RWPE1 (cell line): Measurements from ENCODE around the gene LRRC9.

Source experiments
- CTCF ChIA-PET: fragments of 350-600 bp; sonication (Branson Sonifier 250); formaldehyde crosslinking; extraction: SDS; loops from one replicate; lab custom pipeline; 2021; lab: Yijun Ruan, JAX
- POLR2A ChIA-PET: fragments of 400-600 bp; formaldehyde crosslinking; extraction: SDS; loops from one replicate; lab custom pipeline; 2020; ENCODE audit warnings: antibody characterized with exemption; ENCODE audit not compliant: low non-redundant PET; lab: Yijun Ruan, JAX
- DNase-seq: peaks from one replicate; pipeline ENCODE4 v3.0.0; 2012; ENCODE audit warnings: low spot score
- H3K27ac ChIP-seq: fragments of 450-650 bp; 2 replicates; pipeline ENCODE4 v1.5.1; 2017
- CTCF ChIP-seq: fragments of 450-650 bp; conservative IDR thresholded peaks from 2 replicates; pipeline ENCODE4 v1.5.1; 2017; ENCODE audit warnings: low read depth, mild to moderate bottlenecking

LRRC9 gene

GRCh38 chr14:60091550-60092525 lies 171.9 kb downstream of the LRRC9 start, which contains the start of gene PCNX4:
TSS of gene PCNX4 (plus strand) at chr14:60091923. CDS start at chr14:60107639, 15,716 bp downstream.
- H3K27ac ChIP-seq = peak within 1 kb of the TSS; percentile 100
- CTCF ChIA-PET = no interaction called here
- no peak for TF ChIP-seq CTCF
- POLR2A ChIA-PET = interaction anchor here (1.0 kb wide), 1 partner anchor 157 kb away, joined by 3 read pairs; the partner anchor contains the start of gene PPM1A
- DNase-seq = peak; percentile 94

DNA sequence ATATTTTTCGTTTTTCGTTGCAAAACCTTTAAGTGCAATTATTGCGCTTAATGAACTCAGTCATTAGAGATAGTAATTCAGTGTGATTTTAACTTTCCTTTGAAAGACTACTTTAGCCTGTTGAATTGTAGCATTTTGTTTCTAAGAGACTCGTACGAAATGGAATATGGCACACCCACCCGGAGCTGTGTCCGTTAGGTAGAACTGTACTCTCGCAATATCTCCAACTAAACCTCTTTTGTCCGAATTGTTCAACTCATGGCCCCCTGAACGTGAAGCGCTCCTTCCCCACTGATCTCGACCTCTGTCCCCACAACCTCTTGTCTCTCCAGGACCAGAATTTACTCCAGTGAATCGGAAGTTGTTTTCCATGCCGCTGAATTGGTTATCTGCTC lies 172.6 kb downstream of the LRRC9 start:
- CTCF ChIA-PET = no interaction called here
- peak overlapping the region; percentile 100 for H3K27ac ChIP-seq
- peak; percentile 33 for DNase-seq
- TF ChIP-seq CTCF = no peak
- POLR2A ChIA-PET = interaction anchor here (1.0 kb wide), 1 partner anchor 157 kb away, joined by 3 read pairs; the partner anchor contains the start of gene PPM1A

DNA sequence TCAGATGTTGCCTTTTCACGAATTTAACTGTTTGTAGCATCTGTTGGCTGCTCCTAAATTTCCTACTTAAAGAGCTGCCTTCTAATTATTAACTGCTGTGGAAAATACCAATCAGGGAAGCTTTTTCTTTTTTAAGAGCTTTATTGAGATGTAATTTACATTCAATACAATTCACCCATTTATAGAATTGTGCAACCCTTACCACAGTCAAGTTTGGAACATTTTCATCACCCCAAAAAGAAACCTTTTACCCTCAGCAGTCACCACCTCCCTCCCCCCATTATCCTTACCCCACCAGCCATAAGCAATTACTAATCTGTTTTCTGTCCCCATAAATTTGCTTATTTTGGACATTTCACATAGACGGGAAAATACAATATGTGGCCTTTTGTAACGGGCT lies 173.1 kb downstream of the LRRC9 start:
- CTCF ChIA-PET = no interaction called here
- no peak for DNase-seq

GRCh38 chr14:60093606-60094005 lies 173.7 kb downstream of the LRRC9 start:
- ChIA-PET POLR2A (no interaction called here), CTCF (no interaction called here)
- DNase-seq = no peak
- TF ChIP-seq CTCF = no peak
- no peak overlapping the region for H3K27ac ChIP-seq

More for the DNA sequence above, 173.1 kb downstream of the LRRC9 start:
- POLR2A ChIA-PET = no interaction called here
- TF ChIP-seq CTCF = no peak
- H3K27ac ChIP-seq = no peak overlapping the region

DNA sequence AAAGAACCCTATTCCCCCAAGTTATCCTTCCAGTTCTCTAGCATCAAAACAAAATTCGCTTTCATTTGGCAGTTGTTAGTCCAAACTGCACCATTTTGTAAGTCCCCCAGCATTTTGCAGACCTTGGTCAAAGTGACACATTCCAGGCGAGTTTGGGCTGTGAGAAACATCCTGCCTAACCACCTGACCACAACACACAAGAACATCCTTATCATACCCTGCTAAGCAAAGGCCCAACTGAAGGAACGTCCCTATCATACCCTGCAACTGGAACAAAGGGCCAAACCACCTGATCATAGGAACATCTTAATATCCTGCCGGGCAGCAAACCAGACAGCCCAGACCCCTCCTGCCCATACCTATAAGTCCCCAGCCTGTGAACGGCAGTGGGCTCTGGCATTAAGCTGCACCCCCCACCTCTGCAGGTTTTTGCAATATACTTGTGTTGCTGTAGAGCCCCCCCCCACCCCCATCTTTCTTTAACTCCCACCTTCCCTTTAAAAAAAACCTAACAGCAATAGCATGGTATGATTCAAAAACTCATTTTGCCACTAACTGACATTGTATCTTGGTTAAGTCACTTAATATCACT lies 174.5 kb downstream of the LRRC9 start:
- H3K27ac ChIP-seq = peak overlapping the region; percentile 69
- ChIA-PET POLR2A (no interaction called here), CTCF (no interaction called here)
- peak; percentile 10 for DNase-seq
- no peak for TF ChIP-seq CTCF

- ChIA-PET CTCF (no interaction called here), POLR2A (no interaction called here)
- no peak for DNase-seq
- no peak overlapping the region for H3K27ac ChIP-seq
- no peak for TF ChIP-seq CTCF
These were observed 175.3 kb downstream of the LRRC9 start for GRCh38 chr14:60095231-60095630.
